ENCODE data around the gene GFOD1.
"Not testable (repeated sequence)": the region's sequence is repeated elsewhere in the genome, so short reads cannot be mapped to it uniquely, and the experiment has no call there.

The GFOD1 gene

DNA sequence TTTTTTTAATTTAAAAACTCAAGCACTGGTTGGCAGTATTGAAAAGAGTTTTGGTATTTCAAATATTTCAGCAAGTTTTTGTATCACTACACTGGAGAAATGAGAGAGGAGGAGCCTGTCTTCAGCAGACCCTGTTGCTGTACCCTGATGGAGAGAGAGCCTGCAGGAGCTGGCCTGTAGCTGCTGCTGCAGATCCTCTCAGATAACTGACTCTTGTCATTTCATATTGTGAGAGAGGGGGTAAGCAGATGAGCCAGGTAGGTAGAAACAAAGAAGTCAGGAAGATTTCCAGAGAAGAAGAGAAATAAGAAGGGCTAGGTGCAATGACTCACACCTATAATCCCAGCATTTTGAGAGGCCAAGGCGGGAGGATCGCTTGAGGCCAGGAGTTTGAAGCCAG, 94.9 kb downstream of the GFOD1 start:
- intact Hi-C loops (cut with DNase I), result no loop called here
- no peak for DNase-seq

DNA sequence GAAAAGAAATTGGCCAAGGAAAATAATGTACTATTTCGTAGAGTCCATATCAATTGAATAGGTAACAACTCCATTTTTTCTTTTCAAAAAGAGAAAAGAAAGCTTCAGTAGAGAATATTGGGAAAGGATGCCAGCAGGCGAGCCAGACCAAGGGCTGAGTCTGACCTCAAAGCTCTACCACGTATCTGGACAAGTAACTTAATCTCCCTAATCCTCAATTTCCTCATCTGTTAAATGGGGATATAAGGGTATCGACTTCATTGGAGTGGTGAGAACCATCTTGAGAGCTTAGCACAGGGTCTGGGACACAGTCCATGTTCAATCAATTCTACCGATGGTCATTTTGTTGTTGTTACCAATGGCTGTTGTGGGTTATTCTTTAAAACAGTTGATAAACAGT, 95.9 kb downstream of the GFOD1 start:
- DNase-seq, result no peak

DNA sequence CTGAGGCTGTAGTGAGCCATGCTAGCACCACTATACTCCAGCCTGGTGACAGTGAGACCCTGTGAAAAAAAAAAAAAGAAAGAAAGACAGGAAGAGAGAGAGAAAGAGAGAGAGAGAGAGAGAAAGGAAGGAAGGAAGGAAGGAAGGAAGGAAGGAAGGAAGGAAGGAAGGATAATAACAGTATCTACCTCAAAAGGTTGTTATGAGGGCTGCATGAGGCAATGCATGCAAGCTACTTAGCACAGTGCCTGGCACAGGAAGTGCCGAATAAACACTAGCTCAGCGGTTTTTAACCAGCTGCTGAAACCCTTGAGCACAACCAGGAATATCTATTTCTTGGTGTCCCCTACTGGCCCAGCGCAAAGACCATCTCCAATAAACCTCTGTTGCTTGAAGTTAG, 96.7 kb downstream of the GFOD1 start:
- intact Hi-C loops (cut with DNase I), result no loop called here
- DNase-seq, result no peak

More for the DNA sequence above, 95.9 kb downstream of the GFOD1 start:
- intact Hi-C loops (cut with DNase I), result no loop called here

DNA sequence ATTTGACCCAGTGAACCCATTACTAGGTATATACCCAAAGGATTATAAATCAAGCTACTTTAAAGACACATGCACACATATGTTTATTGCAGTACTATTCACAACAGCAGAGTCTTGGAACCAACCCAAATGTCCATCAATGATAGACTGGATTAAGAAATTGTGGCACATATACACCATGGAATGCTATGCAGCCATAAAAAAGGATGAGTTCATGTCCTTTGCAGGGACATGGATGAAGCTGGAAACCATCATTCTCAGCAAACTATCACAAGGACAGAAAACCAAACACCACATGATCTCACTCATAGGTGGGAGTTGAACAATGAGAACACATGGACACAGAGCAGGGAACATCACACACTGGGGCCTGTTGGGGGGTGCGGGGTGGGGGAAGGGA, 98.2 kb downstream of the GFOD1 start:
- DNase-seq; intact Hi-C loops (cut with DNase I): not testable (repeated sequence)

DNA sequence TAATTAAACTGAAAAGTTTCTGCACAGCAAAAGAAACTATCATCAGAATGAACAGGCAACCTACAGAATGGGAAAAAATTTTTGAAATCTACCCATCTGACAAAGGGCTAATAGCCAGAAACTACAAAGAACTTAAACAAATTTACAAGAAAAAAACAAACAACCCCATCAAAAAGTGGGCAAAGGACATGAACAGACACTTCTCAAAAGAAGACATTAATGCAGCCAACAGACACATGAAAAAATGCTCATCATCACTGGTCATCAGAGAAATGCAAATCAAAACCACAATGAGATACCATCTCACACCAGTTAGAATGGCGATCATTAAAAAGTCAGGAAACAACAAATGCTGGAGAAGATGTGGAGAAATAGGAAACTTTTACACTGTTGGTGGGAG, 98.6 kb downstream of the GFOD1 start:
- intact Hi-C loops (cut with DNase I); DNase-seq: not testable (repeated sequence)

DNA sequence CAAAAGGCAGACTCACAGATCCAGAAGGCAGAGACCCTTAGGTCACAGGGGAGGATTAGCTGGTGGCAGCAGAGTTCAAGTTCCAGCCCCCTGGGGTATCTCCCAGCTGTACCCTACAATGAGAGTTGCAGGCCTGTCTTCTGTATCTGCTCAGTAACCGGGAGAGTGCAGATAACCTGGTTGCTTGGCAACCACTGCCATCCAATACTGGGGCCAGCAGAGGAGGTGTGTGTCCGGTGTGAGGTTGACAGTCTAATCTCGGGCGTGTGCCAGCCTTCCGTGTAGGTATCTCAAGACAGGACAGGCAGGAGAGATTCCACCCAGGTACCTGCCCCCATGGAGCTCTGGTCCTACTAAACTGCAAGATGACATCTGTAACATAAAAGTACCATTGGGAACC, 102.4 kb downstream of the GFOD1 start:
- intact Hi-C loops (cut with DNase I), result no loop called here
- peak in 1 of 10 donors; percentile 49 for DNase-seq

DNA sequence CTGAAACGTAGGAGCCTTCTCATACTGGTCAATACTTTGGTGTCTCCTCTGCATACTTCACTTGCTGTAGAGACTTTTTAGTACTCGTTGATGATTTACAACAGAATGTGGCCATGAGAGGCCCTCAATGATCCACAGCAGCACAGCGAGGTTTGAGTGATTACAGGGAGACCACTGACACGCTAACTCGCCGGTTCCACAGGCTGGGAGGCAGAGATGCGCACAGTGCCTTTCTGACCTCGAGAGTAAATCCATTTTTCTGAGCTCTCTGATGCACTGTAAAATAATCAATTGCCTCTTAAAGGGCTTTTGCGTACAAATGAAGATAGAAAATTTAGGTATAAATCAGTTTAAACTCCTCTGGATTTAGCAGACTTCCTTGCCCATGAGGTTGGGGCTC, 102.9 kb downstream of the GFOD1 start:
- intact Hi-C loops (cut with DNase I), result no loop called here
- DNase-seq, result no peak

DNA sequence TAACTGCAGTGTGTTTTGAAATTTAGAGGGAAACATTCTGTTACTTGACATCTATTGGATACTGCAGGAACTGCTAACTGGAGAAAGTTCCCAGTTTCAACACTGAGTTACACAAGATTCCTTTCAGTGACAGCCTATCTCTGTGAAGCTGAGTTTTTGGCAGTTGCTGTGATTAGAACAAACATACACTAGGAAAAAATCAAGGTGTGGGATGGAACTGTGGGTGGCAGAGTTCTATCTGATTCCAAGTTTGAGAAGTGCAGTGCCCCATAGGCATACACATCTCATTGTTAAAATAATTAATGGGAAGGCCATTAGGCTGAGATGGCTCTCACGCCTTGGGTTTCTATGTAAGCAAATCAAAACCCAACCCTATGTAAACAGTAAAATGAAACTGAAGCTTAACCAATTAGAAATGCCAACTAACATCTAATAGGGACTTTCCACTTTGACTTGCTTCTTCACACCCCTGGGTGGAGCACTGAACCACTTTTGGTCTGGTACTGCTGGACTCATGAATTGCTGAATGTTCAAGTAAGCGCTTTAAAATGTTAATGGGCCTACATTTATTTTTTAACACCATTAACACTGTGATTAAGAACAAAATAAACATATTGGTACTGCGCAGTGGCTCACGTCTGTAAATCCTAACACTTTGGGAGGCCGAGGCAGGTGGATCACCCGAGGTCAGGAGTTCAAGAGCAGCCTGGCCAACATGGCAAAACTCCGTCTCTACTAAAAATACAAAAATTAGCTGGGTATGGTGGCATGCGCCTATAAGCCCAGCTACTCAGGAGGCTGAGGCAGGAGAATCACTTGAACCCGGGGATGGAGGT, 103.9 kb downstream of the GFOD1 start:
- intact Hi-C loops (cut with DNase I), result no loop called here
- DNase-seq, result no peak

DNA sequence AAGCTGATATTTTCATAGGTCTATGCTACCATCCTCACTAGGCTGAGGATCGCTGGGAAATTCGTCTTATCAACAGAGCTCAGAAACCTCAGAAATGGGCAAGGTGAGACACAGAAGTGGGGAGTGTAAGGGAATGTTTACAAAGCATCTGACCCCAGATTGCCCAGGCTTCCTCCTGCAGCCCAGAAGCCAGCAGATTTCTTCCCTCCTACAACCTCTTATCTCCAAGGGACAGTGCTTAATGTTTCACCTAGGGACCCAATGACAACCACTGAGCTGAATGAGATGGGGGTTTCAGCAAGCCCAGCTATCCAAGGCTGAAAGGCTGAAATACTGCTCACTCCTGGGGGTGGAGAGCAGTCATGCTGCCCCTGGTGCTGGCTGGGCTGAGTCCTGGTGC, 106.6 kb downstream of the GFOD1 start:
- intact Hi-C loops (cut with DNase I), result no loop called here
- DNase-seq, result no peak

DNA sequence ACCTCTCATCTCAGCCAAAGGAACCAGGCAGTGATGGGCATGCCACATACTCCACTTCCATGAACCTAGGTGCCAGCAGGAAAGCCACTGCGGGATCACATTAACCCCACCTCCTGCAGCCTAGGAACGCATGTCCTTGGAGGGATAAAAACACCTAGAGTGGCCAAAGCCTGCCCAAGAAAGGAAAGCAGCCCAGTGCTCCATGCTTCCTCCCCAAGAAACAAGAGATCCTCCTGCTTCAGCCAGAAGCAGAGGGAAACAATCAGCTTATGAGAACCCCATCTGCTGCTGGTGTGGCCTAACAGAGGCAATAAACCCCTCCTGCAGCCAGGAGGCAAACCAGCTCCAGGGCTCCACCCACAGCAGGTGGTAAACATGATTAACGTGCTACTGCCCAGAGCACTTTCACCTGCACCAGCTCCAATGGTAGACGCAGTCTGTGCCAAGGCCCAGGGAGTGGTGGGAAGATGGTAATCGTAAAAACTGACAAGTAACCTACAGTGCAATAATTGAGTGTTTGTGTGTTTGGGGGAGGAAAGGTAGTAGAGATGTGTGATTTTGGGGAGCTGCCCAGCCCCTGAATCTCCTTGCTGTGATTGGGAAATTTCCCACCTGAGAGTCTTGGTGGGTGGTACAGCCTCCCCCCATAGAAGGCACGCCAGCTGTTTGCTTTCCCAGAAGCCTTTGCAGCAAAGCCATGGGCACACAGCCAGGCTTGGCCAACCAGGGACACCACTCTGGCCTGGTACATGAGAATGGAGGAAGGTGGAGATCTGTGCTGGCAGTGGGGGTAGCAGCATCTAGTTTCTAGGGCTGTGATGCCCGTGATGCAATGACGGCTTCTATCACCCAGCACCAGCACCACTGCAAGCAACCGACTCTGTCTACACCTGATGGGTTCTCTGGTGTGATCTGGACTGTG, 108.5 kb downstream of the GFOD1 start:
- intact Hi-C loops (cut with DNase I), result no loop called here
- no peak for DNase-seq

DNA sequence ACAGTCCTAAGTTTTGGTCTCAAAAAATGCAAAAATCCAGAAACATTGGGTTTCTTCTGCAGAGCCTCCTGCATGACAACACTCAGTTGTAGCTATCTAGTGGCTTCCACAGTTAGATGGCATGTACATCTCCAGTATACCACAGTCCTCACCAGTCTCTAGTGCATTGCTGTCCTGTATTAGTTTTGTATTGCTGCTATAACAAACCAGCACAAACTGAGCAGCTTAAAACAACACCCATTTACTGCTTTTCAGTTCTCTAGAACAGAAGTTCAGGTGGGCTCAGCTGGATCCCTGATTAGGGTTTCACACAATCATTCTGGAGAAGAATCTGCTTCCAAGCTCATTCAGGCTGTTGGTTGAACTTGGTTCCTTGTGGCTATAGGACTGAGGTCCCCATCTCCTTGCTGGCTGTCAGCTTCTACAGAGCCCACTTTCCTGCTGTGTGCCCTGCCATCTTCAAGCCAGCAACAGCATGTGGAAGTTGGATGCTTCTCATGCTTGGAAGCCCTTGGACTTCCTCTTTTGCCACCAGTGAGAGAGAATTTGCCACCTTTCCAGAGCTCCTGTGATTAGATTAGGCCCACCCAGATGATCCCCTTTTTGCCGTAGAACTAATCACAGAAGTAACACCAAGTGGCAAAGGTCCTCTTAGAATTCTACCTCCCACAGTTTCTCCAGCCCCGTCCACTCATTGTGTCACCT, 110.2 kb downstream of the GFOD1 start:
- intact Hi-C loops (cut with DNase I), result no loop called here
- no peak for DNase-seq

DNA sequence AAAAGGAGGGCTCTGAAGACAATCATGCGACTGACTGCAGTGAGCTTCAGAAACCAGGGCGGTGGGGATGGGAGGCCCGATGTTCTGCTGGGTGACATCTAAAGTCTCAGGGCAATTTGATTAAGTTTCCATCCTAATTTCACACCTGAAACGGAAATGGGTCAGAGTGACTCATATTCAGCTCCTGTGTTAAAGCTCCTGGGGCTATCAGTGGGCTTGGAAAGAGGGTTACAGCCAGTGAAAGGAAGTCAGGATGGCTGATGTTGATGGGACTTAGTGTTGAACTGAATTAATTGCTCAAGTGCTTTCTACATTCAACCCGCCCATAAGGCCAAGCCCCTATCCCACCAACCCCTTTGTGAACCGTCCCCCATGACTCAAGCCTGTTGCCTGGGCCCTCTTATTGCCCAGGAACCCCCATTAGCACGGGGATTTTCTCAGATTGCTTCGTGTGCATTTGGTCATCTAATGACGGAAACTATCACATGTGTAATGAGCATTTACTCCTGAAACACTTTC, 112.0 kb downstream of the GFOD1 start:
- intact Hi-C loops (cut with DNase I), result no loop called here

DNA sequence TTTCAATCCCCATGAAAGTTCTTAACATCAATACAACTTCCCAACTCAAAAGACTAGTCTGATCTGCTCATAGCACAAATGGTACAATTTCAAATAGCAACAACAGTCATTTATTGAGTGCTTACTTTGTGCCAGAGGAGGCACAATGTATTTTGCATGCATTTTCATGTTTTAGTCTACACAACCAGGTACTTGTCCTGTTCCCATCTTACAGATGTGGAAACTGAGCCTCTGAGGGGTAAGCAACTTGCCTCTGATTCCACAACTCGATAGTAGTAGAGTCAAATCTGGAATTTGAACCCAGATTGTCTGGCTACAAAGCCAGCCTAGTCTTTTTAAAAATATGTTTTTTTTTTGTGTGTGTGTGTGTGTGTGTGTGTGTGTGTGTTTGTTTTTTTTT, 113.5 kb downstream of the GFOD1 start:
- DNase-seq, result no peak
- intact Hi-C loops (cut with DNase I), result no loop called here

More for the DNA sequence above, 112.0 kb downstream of the GFOD1 start:
- no peak for DNase-seq

DNA sequence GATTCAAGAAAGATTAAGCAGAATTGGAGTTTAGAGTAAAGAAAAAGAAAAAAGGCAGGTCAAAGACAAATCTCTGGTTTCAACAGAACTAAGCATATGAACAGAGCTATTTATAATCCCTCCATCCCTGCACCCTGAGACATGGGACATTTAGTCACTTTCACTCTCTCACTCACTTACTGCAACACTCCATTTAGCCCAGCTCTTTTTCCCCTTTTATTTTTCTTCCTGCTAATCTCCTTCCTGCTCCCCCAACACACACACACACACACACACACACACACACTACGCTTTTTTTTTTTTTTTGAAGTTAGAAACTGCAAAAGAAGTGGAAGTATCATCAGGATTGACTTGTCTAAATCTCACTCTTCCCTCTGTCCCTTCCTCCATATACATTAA, 113.9 kb downstream of the GFOD1 start:
- DNase-seq, result no peak
- intact Hi-C loops (cut with DNase I), result no loop called here

DNA sequence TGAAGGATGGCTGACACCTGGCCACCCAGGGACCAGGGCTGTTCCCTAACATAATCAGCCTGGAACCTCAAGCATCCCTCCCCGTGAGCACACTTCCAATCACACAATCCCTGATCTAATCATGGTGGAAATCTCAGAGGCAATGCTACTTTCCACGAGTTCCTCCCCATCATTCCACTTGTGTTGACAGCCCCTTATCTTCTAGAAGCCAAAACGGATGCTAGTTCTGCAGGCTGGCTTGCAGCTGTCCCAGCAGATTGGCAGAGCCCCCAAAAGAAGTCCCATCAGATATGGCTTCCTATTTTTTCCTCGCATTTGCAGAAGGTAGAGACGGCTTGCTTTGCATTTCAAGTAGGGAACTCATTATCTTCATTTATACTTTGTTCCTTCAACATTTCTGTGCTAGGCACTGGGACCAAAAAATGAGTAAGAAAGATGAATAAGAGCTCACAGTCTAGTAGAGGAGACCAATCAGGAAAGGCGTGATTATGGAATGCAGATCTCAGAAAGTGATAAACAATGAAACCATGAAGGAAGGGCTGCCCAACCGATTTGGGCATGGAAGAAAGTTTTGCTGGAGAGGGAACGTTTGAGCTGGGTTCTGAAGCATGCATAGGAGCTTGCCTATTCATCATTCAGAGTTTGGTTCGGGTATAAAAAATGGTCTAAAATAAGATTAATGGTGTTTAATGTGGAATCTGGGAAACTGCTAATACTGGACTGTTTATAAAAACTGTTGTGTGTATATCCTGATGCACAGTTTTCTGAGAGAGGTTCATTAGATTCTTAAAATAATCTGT, 114.5 kb downstream of the GFOD1 start:
- no peak for DNase-seq
- intact Hi-C loops (cut with DNase I), result no loop called here

DNA sequence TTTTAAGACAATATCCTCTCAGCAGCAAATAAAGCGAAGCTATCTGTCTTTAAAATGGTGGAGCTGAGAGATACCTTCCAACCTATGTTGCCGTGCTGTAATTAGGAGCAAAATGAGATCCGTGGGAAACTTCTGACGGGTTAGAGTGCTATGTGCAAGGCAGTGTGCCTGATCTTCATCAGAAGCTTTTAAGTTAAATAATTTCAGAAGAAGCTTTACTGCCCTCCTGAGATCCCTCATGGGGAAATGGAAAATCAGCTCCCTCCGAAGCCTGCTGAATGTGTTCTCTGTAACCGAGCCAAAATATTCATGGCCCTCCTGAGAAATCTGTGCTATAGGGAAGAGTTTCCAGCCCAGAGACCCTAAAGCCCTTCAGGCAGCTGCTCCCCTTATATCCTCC, 115.3 kb downstream of the GFOD1 start:
- no peak for DNase-seq
- intact Hi-C loops (cut with DNase I), result no loop called here

DNA sequence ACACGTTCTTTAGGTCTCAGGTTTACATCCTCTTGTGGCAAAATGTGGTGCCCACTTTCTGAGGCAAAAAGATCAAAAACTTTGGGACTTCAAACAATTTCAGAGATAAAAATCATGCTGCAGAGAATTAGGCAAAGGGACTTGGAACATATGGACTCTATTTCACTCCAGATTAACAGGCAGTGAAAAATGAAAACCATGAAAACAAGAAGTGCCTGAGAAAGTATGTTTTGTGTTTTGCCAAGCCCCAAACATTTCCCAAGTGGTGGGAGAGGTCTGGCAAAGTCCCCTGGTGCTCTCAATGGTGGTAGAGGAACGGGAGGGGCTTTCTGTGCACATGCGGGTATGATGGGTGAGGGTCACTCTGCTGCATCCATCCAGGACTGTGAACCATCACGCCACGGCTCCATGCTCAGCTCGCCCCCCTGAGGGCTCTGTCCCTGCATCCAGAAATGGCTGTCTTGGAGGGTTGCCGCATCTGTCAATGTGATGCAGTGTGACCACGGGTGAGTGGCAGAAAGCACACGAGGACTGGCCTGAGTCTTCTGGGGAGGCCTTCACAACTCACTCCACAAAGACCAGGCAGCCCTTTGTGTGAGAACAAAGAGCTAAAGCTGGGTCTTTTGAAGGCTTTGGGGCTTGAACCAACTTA, 115.9 kb downstream of the GFOD1 start:
- intact Hi-C loops (cut with DNase I), result no loop called here
- peak in 3 of 10 donors; percentile 33 to 86 (median 36) for DNase-seq

DNA sequence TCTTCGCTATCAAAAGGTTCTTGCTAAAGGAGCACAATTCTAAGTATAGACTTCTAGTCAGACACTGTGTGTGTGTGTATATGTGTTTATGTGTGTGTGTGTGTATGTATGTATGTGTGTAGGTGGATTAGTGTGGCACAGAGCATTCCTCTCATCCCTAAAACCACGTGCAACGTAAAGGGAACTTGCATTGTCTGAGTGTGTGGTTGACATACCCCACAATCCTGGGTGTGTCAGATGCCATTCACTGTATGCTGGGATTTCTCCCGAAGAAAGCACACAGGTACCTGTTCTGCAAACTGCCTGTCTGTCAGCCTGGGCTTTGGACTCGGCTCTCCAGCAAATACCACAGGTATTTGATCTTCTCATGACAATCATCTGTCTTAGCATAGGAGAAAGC, 116.8 kb downstream of the GFOD1 start:
- intact Hi-C loops (cut with DNase I), result no loop called here
- DNase-seq, result no peak

DNA sequence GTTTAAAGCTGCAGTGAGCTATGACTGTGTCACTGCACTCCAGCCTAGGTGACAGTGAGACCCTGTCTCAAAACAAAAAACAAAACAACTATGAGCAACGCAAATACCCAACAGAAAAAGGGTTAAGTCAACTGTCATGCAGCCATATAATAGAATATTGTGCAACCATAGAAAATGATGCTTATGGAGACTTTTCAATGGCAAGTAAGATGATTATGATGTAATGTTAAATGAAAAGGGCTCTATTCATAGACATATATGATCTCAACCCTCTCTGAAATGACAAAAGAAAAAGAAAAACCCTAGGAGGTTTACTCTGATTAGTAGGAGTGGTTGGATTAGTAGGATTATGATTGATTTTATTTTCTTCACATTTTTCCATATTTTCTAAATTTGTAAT, 117.8 kb downstream of the GFOD1 start:
- intact Hi-C loops (cut with DNase I), result no loop called here
- DNase-seq, result no peak

All from posterior cingulate gyrus (tissue), 11 donors.